NCI-H774 (cell line): ENCODE results near the gene DNAJB8.

ENCODE experiments used
- DNase-seq: peaks from one replicate; lab custom pipeline; 2025; lab: John Stamatoyannopoulos, UW

Gene DNAJB8

GRCh38 chr3:128464188-128464587, 2.5 kb downstream of the DNAJB8 start:
- no peak for DNase-seq

GRCh38 chr3:128463771-128464170, 2.9 kb downstream of the DNAJB8 start:
- DNase-seq, result no peak

- DNase-seq, result no peak
Observed at GRCh38 chr3:128463354-128463753, 3.3 kb downstream of the DNAJB8 start.

- no peak for DNase-seq
Observed at GRCh38 chr3:128462931-128463330, 3.8 kb downstream of the DNAJB8 start.

GRCh38 chr3:128462341-128462910, 4.3 kb downstream of the DNAJB8 start:
- DNase-seq, result no peak

GRCh38 chr3:128461731-128462130, 5.0 kb downstream of the DNAJB8 start:
- no peak for DNase-seq

GRCh38 chr3:128459461-128459820, 7.2 kb downstream of the DNAJB8 start:
- DNase-seq, result no peak

- no peak for DNase-seq
Observed at GRCh38 chr3:128458746-128459460, 7.8 kb downstream of the DNAJB8 start.

GRCh38 chr3:128457937-128458336, 8.8 kb downstream of the DNAJB8 start:
- no peak for DNase-seq

GRCh38 chr3:128456776-128457715, 9.6 kb downstream of the DNAJB8 start:
- no peak for DNase-seq

GRCh38 chr3:128455786-128456748, 10.6 kb downstream of the DNAJB8 start:
- DNase-seq, result no peak

GRCh38 chr3:128455116-128455515, 11.6 kb downstream of the DNAJB8 start:
- DNase-seq, result no peak

GRCh38 chr3:128454310-128454618, 12.4 kb downstream of the DNAJB8 start:
- no peak for DNase-seq

- DNase-seq, result no peak
Observed at GRCh38 chr3:128453501-128454309, 13.0 kb downstream of the DNAJB8 start.

- no peak for DNase-seq
Observed at GRCh38 chr3:128452678-128453275, 13.9 kb downstream of the DNAJB8 start.

- DNase-seq, result no peak
Observed at GRCh38 chr3:128452120-128452519, 14.6 kb downstream of the DNAJB8 start.

- no peak for DNase-seq
Observed at GRCh38 chr3:128449111-128449638, 17.5 kb downstream of the DNAJB8 start.

- DNase-seq, result no peak
Observed at GRCh38 chr3:128448491-128448890, 18.2 kb downstream of the DNAJB8 start.

- DNase-seq, result no peak
Observed at GRCh38 chr3:128447561-128448013, 19.1 kb downstream of the DNAJB8 start.

GRCh38 chr3:128446821-128447220, 19.9 kb downstream of the DNAJB8 start:
- DNase-seq, result no peak
